Mesenchymal stem cell (in vitro differentiated cells and primary cell): ENCODE data around the gene FOXJ3.

Experiments
- DNase-seq: peaks from one replicate; pipeline ENCODE4 v3.0.0-alpha.2; 2013
- H2AFZ ChIP-seq: one replicate; pipeline ENCODE4 v1.6.1; 2013; ENCODE audit warnings: low read depth, mild to moderate bottlenecking, control low read depth, inconsistent platforms, low read length, moderate library complexity
- H2AK5ac ChIP-seq: 2 replicates; pipeline ENCODE4 v1.6.1; 2013; ENCODE audit warnings: low read length, moderate library complexity, mild to moderate bottlenecking, inconsistent platforms; ENCODE audit not compliant: severe bottlenecking
- H2BK120ac ChIP-seq: one replicate; pipeline ENCODE4 v1.6.1; 2013; ENCODE audit warnings: low read depth, mild to moderate bottlenecking, inconsistent platforms, low read length, moderate library complexity
- H2BK12ac ChIP-seq, 2 experiments: one replicate each; pipeline ENCODE4 v1.6.1; 2013; ENCODE audit warnings: inconsistent platforms in 2 of 2, low read length in 2 of 2, mild to moderate bottlenecking in 2 of 2, moderate library complexity in 2 of 2, control low read depth in 1 of 2
- H2BK15ac ChIP-seq: one replicate; pipeline ENCODE4 v1.6.1; 2013; ENCODE audit warnings: mild to moderate bottlenecking, low read depth, inconsistent platforms; ENCODE audit not compliant: poor library complexity, severe bottlenecking
- H2BK5ac ChIP-seq: 2 replicates; pipeline ENCODE4 v1.6.1; 2013; ENCODE audit warnings: low read depth, mild to moderate bottlenecking, low read length, control low read depth, inconsistent platforms; ENCODE audit not compliant: poor library complexity, severe bottlenecking
- H3K14ac ChIP-seq, 2 experiments: one replicate each; pipeline ENCODE4 v1.6.1; 2013; ENCODE audit warnings: inconsistent platforms in 2 of 2, low read length in 2 of 2, control low read depth in 1 of 2, mild to moderate bottlenecking in 1 of 2, moderate library complexity in 1 of 2
- H3K18ac ChIP-seq, 2 experiments: one replicate each; pipeline ENCODE4 v1.6.1; 2013; ENCODE audit warnings: inconsistent platforms in 2 of 2, low read length in 2 of 2, control low read depth in 1 of 2, low read depth in 1 of 2, mild to moderate bottlenecking in 1 of 2
- H3K23ac ChIP-seq, 2 experiments: one replicate each; pipeline ENCODE4 v1.6.1; 2013; ENCODE audit warnings: inconsistent platforms in 2 of 2, low read length in 2 of 2, mild to moderate bottlenecking in 2 of 2, moderate library complexity in 2 of 2, control low read depth in 1 of 2
- H3K27ac ChIP-seq: 2 replicates; pipeline ENCODE4 v1.5.1; 2013; ENCODE audit warnings: mild to moderate bottlenecking, moderate library complexity, low read length, control low read depth, inconsistent platforms; ENCODE audit not compliant: poor library complexity, severe bottlenecking
- H3K27me3 ChIP-seq, 2 experiments: 2 replicates each; pipeline versions ENCODE4 v1.6.1 to v1.7.0; 2013; ENCODE audit warnings: low read length in 2 of 2, mild to moderate bottlenecking in 2 of 2, moderate library complexity in 2 of 2, control low read depth in 1 of 2, inconsistent platforms in 1 of 2; ENCODE audit not compliant: control insufficient read depth in 1 of 2, insufficient read depth in 1 of 2
- H3K36me3 ChIP-seq, 2 experiments: 2 replicates each; pipeline versions ENCODE4 v1.6.1 to v1.7.0; 2013; ENCODE audit warnings: low read length in 2 of 2, control low read depth in 1 of 2, inconsistent platforms in 1 of 2, low read depth in 1 of 2, mild to moderate bottlenecking in 1 of 2; ENCODE audit not compliant: insufficient read depth in 2 of 2, control insufficient read depth in 1 of 2
- H3K4ac ChIP-seq, 2 experiments: one replicate each; pipeline ENCODE4 v1.6.1; 2013; ENCODE audit warnings: inconsistent platforms in 2 of 2, low read length in 2 of 2, mild to moderate bottlenecking in 2 of 2, moderate library complexity in 2 of 2, control low read depth in 1 of 2, low read depth in 1 of 2
- H3K4me1 ChIP-seq: 2 replicates; pipeline ENCODE4 v1.6.1; 2013; ENCODE audit warnings: low read depth, low read length, control low read depth; ENCODE audit not compliant: control insufficient read depth, insufficient read depth
- H3K4me2 ChIP-seq: 2 replicates; pipeline ENCODE4 v1.6.1; 2013; ENCODE audit warnings: low read length, mild to moderate bottlenecking, inconsistent platforms; ENCODE audit not compliant: poor library complexity, severe bottlenecking
- H3K4me3 ChIP-seq, 2 experiments: 2 replicates each; pipeline versions ENCODE4 v1.5.1 to v1.7.0; 2013; ENCODE audit warnings: low read length in 2 of 2, mild to moderate bottlenecking in 2 of 2, control low read depth in 1 of 2, low read depth in 1 of 2; ENCODE audit not compliant: insufficient read depth in 1 of 2
- H3K79me1 ChIP-seq: replicated peaks from 2 replicates; pipeline ENCODE4 v1.6.1; 2013; ENCODE audit warnings: mild to moderate bottlenecking, control low read depth, low read length, inconsistent platforms; ENCODE audit not compliant: poor library complexity, severe bottlenecking
- H3K9ac ChIP-seq: 2 replicates; pipeline ENCODE4 v1.7.0; 2013; ENCODE audit warnings: mild to moderate bottlenecking, low read length, moderate library complexity
- H3K9me3 ChIP-seq: 2 replicates; pipeline ENCODE4 v1.7.0; 2013; ENCODE audit warnings: mild to moderate bottlenecking, low read length; ENCODE audit not compliant: control insufficient read depth
- H4K8ac ChIP-seq: one replicate; pipeline ENCODE4 v1.6.1; 2013; ENCODE audit warnings: inconsistent platforms, mild to moderate bottlenecking, low read length, moderate library complexity
- H4K91ac ChIP-seq: one replicate; pipeline ENCODE4 v1.6.1; 2013; ENCODE audit warnings: mild to moderate bottlenecking, low read length, inconsistent platforms
- WGBS: methylation state at CpG from one replicate; pipeline ENCODE4 v1.1.7; 2013; ENCODE audit warnings: mixed read lengths; 5-methylcytosine and 5-hydroxymethylcytosine counted together

FOXJ3 gene

GRCh38 chr1:42135426-42135825 is 199.6 kb downstream of the FOXJ3 start:
- no peak overlapping the region for H3K9ac ChIP-seq
- H3K9me3 ChIP-seq: no peaks in the 10 kb centered on the region
- H4K91ac ChIP-seq: no peak overlapping the region
- no peak overlapping the region for H2AK5ac ChIP-seq
- H3K79me1 ChIP-seq: no peaks in the 10 kb centered on the region
- no peaks in the 10 kb centered on the region for H3K36me3 ChIP-seq
- no peak overlapping the region for H3K4me2 ChIP-seq
- no peak for DNase-seq
- no peak overlapping the region for H3K4me3 ChIP-seq
- no peak overlapping the region for H3K18ac ChIP-seq
- H3K14ac ChIP-seq: no peak overlapping the region
- no peak overlapping the region for H3K27ac ChIP-seq
- H4K8ac ChIP-seq: no peak overlapping the region
- peaks cover 2% of the 10 kb centered on the region for H3K4me1 ChIP-seq
- no peak overlapping the region for H3K23ac ChIP-seq
- H3K27me3 ChIP-seq: peaks cover 16 to 42% of the 10 kb centered on the region in 2 experiments
- H2AFZ ChIP-seq: no peak overlapping the region
- H2BK120ac ChIP-seq: no peak overlapping the region
- no peak overlapping the region for H2BK5ac ChIP-seq
- no peak overlapping the region for H3K4ac ChIP-seq
- no peak overlapping the region for H2BK12ac ChIP-seq
- H2BK15ac ChIP-seq: no peak overlapping the region
- 81% methylated on average over 2 of the region's 3 CpGs for WGBS

GRCh38 chr1:42133809-42134526 is 201.1 kb downstream of the FOXJ3 start:
- no peaks in the 10 kb centered on the region for H3K36me3 ChIP-seq
- H2BK12ac ChIP-seq: no peak overlapping the region
- no peaks in the 10 kb centered on the region for H3K9me3 ChIP-seq
- no peak overlapping the region for H2AFZ ChIP-seq
- no peak overlapping the region for H3K27ac ChIP-seq
- H3K4me1 ChIP-seq: peaks cover 2% of the 10 kb centered on the region
- no peak overlapping the region for H2BK15ac ChIP-seq
- DNase-seq: no peak
- no peak overlapping the region for H4K8ac ChIP-seq
- no peak overlapping the region for H3K23ac ChIP-seq
- H3K4me3 ChIP-seq: no peak overlapping the region
- H2BK5ac ChIP-seq: no peak overlapping the region
- H3K14ac ChIP-seq: no peak overlapping the region
- no peak overlapping the region for H3K4me2 ChIP-seq
- H3K4ac ChIP-seq: no peak overlapping the region
- H3K18ac ChIP-seq: no peak overlapping the region
- H3K9ac ChIP-seq: no peak overlapping the region
- H3K27me3 ChIP-seq: peaks cover 22 to 39% of the 10 kb centered on the region in 2 experiments
- WGBS: 88% methylated on average over 9 of the region's 10 CpGs
- no peaks in the 10 kb centered on the region for H3K79me1 ChIP-seq
- H4K91ac ChIP-seq: no peak overlapping the region
- no peak overlapping the region for H2AK5ac ChIP-seq
- H2BK120ac ChIP-seq: no peak overlapping the region

GRCh38 chr1:42133390-42133789 is 201.6 kb downstream of the FOXJ3 start:
- Histone ChIP-seq H3K27me3 (peaks cover 26 to 42% of the 10 kb centered on the region in 2 experiments), H2BK120ac (no peak overlapping the region), H3K36me3 (no peaks in the 10 kb centered on the region), H3K14ac (no peak overlapping the region), H4K91ac (no peak overlapping the region), H2BK15ac (no peak overlapping the region), H3K27ac (no peak overlapping the region), H2AFZ (no peak overlapping the region), H4K8ac (no peak overlapping the region), H3K23ac (no peak overlapping the region), H3K4ac (no peak overlapping the region), H2BK12ac (no peak overlapping the region), H3K4me1 (peaks cover 2% of the 10 kb centered on the region), H3K9ac (no peak overlapping the region), H3K18ac (no peak overlapping the region), H2AK5ac (no peak overlapping the region), H2BK5ac (no peak overlapping the region), H3K4me3 (no peak overlapping the region), H3K79me1 (no peaks in the 10 kb centered on the region), H3K4me2 (no peak overlapping the region), H3K9me3 (no peaks in the 10 kb centered on the region)
- WGBS: 83% methylated on average over 4 of the region's 5 CpGs
- no peak for DNase-seq

- peaks cover 25 to 29% of the 10 kb centered on the region in 2 experiments for H3K27me3 ChIP-seq
- no peak overlapping the region for H3K27ac ChIP-seq
- no peak overlapping the region for H3K23ac ChIP-seq
- no peak for DNase-seq
- H3K4me1 ChIP-seq: no peaks in the 10 kb centered on the region
- H3K79me1 ChIP-seq: no peaks in the 10 kb centered on the region
- no peak overlapping the region for H2AFZ ChIP-seq
- 82% methylated on average over 4 of the region's 5 CpGs for WGBS
- H3K14ac ChIP-seq: no peak overlapping the region
- no peak overlapping the region for H4K8ac ChIP-seq
- H3K36me3 ChIP-seq: no peaks in the 10 kb centered on the region
- no peak overlapping the region for H4K91ac ChIP-seq
- no peak overlapping the region for H2AK5ac ChIP-seq
- no peak overlapping the region for H2BK12ac ChIP-seq
- no peak overlapping the region for H3K4me3 ChIP-seq
- no peak overlapping the region for H3K4ac ChIP-seq
- no peak overlapping the region for H2BK15ac ChIP-seq
- no peak overlapping the region for H3K9ac ChIP-seq
- H3K18ac ChIP-seq: no peak overlapping the region
- H2BK120ac ChIP-seq: no peak overlapping the region
- H3K9me3 ChIP-seq: no peaks in the 10 kb centered on the region
- H2BK5ac ChIP-seq: no peak overlapping the region
- H3K4me2 ChIP-seq: no peak overlapping the region
Measured at GRCh38 chr1:42130061-42130660, 204.9 kb downstream of the FOXJ3 start.
